HFF-Myc (cell line): ENCODE data around the gene AGL.
A peak's percentile ranks its signal among the peaks of the same experiment; 100 is the strongest.
"Not testable (repeated sequence)": the region's sequence is repeated elsewhere in the genome, so short reads cannot be mapped to it uniquely, and the experiment has no call there.

Source experiments
- DNase-seq: peaks from one replicate; pipeline ENCODE4 v3.0.0-alpha.2; 2011; ENCODE audit warnings: low read depth; ENCODE audit errors: extremely low read depth
- H3K4me3 ChIP-seq: replicated peaks from 2 replicates; pipeline ENCODE4 v1.5.1; 2011; ENCODE audit warnings: low read depth, mild to moderate bottlenecking, control low read depth, low read length
- TF ChIP-seq, protein P1 (sequence below): IDR thresholded peaks from 2 replicates; pipeline ENCODE4 v1.5.1; 2012; ENCODE audit warnings: mild to moderate bottlenecking, low read depth, low read length, control low read depth; ENCODE audit errors: missing control alignments

Gene AGL

DNA sequence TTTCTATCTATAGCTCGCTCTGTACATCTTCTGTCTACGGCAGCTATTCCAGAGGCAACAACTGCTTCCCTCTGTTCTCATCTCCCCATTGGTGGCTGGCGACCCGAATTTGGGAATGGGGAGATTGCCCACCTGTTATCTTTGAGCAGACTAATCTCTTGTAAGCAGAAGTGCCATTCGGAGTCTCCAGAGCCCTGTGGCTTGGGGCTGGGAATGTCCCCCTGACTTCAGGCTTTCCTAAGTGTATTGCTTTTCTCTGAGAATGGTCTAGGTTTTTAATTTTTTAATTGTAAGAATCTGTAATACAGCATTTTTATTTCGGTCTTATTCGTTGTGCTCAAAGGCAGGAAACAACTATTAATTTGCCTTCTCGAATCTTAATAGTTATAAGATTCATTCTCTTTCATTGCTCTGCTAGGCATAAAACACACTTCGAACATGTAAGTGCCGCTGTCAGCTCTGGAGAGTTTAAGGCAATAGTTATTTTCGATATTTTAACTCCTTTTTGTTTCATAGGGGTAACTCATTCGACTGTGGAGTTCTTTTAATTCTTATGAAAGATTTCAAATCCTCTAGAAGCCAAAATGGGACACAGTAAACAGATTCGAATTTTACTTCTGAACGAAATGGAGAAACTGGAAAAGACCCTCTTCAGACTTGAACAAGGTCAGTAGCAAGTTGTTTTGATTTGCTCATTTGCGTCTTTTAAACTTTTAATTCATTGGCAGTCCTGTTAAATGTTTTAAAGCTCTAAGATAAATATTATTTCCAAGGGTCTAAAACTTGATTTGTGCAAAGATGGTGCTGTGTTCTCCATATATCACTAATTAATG lies 514 bp downstream of the AGL start:
- DNase-seq, result no peak
- H3K4me3 ChIP-seq, result peak overlapping the region; percentile 73
- TF ChIP-seq, protein P1, sequence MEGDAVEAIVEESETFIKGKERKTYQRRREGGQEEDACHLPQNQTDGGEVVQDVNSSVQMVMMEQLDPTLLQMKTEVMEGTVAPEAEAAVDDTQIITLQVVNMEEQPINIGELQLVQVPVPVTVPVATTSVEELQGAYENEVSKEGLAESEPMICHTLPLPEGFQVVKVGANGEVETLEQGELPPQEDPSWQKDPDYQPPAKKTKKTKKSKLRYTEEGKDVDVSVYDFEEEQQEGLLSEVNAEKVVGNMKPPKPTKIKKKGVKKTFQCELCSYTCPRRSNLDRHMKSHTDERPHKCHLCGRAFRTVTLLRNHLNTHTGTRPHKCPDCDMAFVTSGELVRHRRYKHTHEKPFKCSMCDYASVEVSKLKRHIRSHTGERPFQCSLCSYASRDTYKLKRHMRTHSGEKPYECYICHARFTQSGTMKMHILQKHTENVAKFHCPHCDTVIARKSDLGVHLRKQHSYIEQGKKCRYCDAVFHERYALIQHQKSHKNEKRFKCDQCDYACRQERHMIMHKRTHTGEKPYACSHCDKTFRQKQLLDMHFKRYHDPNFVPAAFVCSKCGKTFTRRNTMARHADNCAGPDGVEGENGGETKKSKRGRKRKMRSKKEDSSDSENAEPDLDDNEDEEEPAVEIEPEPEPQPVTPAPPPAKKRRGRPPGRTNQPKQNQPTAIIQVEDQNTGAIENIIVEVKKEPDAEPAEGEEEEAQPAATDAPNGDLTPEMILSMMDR, result no peak

DNA sequence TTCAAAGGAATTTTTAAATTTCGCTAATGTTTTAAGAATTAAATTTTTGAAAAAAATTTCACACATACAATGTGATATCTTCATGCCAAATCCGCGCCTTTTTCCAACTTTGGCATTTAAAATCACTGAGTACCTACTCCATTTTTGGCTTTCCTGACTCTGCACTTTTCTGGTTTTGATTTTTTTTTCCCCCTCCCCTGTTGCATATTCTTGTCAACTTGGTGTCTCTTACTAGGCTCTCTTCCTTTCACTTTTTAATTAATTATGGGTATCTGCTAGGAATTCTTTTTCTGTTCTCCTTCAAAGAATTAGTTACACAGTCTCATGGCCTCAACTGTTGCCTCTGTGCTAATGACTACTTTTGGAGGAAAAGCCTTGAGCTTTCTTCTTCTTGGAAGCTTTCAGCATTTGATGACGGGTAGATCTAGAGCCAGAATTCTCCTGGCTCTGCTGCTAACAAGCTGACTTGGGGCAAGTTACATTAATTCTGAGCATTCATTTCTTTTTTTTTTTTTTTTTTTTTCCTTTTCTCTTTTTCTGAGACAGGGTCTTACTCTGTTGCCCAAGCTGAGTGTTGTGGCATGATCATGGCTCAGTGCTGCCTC lies 1.8 kb downstream of the AGL start:
- TF ChIP-seq, protein P1, result no peak
- DNase-seq, result no peak
- no peak overlapping the region for H3K4me3 ChIP-seq

DNA sequence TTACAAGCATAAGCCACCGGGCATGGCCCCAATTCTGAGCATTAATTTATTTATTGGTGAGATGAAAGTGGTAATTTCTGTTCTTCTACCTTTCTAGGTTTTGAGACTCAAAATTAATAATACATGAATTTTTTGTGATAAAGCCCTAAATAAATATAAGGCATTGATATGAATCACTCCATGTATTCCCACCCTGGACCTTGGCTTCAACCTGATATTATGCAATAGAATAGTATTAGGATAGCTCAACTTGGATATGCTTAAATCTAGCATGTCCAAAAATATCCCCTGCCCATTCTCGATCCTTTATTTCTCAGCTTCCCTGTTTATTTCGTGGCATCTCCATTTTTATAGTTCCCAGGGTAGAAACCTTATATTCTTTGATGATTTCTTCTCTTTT lies 2.5 kb downstream of the AGL start:
- no peak overlapping the region for H3K4me3 ChIP-seq
- TF ChIP-seq, protein P1, result no peak
- DNase-seq, result no peak

DNA sequence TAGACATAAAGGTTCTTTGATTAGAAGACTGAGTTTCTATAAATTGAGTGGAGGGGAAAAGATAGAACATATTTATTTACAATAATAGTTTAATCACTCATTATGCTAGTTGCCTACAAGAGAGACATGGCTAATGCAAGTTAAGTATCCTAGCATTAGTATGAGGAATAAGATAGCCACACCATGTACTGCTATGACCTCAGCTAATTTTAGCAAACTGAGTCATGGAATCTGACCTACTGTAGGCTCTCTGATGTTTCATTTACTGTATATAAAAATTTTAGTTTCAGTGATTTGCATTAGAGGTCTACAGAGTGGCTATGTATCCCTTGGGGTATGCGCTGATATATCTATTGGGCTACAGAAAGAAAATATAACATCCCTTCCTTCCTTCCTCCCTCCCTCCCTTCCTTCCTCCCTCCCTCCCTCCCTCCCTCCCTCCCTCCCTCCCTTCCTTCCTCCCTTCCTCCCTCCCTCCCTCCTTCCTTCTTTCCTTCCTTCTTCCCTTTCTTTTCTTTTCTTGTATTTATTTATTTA lies 5.8 kb downstream of the AGL start:
- no peak overlapping the region for H3K4me3 ChIP-seq
- TF ChIP-seq, protein P1, result no peak
- DNase-seq, result no peak

DNA sequence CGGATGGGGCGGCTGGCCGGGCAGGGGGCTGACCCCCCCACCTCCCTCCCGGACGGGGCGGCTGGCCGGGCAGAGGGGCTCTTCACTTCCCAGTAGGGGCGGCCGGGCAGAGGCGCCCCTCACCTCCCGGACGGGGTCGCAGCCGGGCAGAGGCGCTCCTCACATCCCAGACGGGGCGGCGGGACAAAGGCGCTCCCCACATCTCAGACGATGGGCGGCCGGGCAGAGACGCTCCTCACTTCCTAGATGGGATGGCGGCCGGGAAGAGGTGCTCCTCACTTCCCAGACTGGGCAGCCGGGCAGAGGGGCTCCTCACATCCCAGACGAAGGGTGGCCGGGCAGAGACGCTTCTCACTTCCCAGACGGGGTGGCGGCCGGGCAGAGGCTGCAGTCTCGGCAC lies 6.9 kb downstream of the AGL start:
- not testable (repeated sequence) for H3K4me3 ChIP-seq, DNase-seq

DNA sequence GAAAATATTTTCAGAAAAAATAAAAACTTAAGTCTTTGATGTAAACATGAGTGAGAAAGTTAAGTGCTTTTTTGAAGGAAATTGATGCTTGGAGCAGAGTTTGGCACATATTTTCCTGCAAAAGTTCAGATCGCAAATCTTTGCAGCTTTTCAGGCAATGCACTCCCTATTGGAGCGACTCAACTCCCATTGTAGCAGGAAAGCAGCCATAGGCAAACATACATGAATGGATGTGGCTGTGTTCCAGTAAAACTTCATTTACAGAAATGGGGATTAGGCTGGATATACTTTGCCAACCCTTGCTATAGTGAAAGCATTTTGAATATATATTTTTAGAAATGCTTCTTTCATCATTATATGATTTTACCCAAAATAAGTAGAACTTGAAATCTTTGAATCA lies 8.1 kb downstream of the AGL start:
- no peak for DNase-seq
- H3K4me3 ChIP-seq, result no peak overlapping the region
- TF ChIP-seq, protein P1, result no peak

DNA sequence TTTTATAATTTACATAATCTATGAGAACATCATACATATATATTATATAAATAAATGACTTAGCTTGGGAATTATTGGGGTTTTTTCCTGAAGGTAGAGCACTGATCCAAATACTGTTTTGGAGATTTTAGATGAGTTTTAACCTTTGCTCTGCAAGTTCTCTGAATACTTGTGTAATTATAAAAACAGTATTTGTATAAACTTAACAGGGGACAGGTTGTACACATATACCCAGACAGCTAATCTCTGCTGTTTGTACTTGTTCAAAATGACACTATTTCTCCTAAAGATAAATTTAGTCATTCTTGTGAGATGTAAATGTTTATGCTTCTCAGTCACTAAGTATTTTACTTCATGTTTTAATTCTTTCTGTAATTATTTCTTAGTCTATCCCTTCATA lies 8.7 kb downstream of the AGL start:
- no peak for DNase-seq
- TF ChIP-seq, protein P1, result no peak
- H3K4me3 ChIP-seq, result no peak overlapping the region
